Measurements from ENCODE around the gene HOXD4.
A peak's percentile ranks its signal among the peaks of the same experiment; 100 is the strongest.

HOXD4 gene

GRCh38 chr2:176172007-176172894 is 20.9 kb downstream of the HOXD4 start:
- Mint-ChIP-seq H3K4me3 (no peak overlapping the region), H3K27me3 (peaks cover 95% of the 10 kb centered on the region)

GRCh38 chr2:176172895-176173566 is 21.7 kb downstream of the HOXD4 start:
- DNase-seq = no peak
- H3K9me3 Mint-ChIP-seq = no peaks in the 10 kb centered on the region
- peaks cover 95% of the 10 kb centered on the region for H3K27me3 Mint-ChIP-seq
- no peak overlapping the region for H3K27ac Mint-ChIP-seq
- H3K4me3 Mint-ChIP-seq = no peak overlapping the region
- H3K4me1 Mint-ChIP-seq (ENCODE audit: low read depth) = peaks cover 26% of the 10 kb centered on the region
- no peaks in the 10 kb centered on the region for H3K36me3 Mint-ChIP-seq (ENCODE audit: low read depth)

More at GRCh38 chr2:176172007-176172894, 20.9 kb downstream of the HOXD4 start:
- peak; percentile 32 for DNase-seq
- Mint-ChIP-seq H3K27ac (no peak overlapping the region), H3K36me3 (ENCODE audit: low read depth) (no peaks in the 10 kb centered on the region), H3K4me1 (ENCODE audit: low read depth) (peaks cover 24% of the 10 kb centered on the region), H3K9me3 (no peaks in the 10 kb centered on the region)

DNA sequence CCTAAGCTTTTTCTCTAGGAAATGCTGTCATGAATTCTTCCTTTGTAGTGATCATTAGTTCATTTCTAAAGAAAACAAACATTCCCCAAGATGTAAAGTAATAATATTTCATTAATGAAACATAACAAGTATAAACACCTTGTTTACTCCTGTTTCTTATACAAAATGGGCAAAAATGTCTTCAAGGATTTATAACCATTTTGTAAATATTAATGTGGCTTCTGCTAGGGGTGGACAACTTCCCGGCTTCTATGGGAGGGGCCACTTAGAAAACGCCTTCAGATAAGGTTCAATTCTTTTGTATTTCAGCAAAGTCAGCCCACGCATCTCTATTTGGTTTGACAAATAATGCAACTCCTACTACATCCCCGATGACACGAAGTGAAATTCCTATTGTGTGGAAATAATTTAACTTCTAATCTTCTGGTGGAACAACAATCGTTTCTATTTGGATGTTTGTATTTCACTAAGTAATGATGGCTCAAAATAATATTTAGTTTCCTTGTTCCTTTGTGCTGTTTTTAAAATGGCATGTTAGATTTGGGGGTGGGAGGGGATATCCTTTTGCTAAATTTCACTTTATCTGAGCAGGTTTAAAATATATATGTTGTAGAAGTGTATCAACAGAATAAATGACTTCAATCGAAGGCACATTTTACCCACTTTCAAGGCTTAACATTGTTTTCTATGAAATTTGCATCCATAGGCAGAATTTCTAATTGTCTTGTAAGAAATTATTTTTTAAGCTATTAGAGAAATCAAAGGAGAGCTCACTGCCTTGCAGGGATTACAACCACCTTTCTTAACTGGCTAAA is 22.4 kb downstream of the HOXD4 start:
- H3K4me3 Mint-ChIP-seq = no peak overlapping the region
- H3K27me3 Mint-ChIP-seq = peaks cover 98% of the 10 kb centered on the region
- no peak for DNase-seq
- no peaks in the 10 kb centered on the region for H3K9me3 Mint-ChIP-seq
- no peak overlapping the region for H3K27ac Mint-ChIP-seq
- peaks cover 29% of the 10 kb centered on the region for H3K4me1 Mint-ChIP-seq (ENCODE audit: low read depth)
- no peaks in the 10 kb centered on the region for H3K36me3 Mint-ChIP-seq (ENCODE audit: low read depth)

DNA sequence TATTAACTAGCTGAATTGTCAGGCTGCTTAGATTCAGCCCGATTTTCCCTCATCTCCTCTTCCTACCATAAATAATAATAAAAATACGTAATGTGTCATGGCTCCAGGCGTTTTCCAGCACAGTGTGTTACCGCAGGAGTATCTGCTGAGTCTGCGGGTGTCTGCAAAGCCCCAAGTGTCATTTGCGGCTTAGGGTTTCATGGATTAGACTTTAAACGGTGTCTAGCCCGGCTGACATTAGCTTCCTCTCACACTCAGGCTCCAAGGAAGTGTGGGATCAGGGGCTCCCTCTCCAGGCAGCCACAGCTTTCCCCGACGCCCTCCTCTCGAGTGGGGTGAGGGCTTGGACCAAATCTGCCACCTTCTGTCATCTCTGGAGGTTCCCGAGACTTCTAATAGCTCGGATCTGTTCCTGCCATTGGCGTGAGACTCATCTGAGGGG is 23.1 kb downstream of the HOXD4 start:
- Mint-ChIP-seq H3K27me3 (peaks cover 98% of the 10 kb centered on the region), H3K4me3 (no peak overlapping the region), H3K36me3 (ENCODE audit: low read depth) (no peaks in the 10 kb centered on the region), H3K4me1 (ENCODE audit: low read depth) (peaks cover 29% of the 10 kb centered on the region), H3K9me3 (no peaks in the 10 kb centered on the region), H3K27ac (no peak overlapping the region)
- no peak for DNase-seq

DNA sequence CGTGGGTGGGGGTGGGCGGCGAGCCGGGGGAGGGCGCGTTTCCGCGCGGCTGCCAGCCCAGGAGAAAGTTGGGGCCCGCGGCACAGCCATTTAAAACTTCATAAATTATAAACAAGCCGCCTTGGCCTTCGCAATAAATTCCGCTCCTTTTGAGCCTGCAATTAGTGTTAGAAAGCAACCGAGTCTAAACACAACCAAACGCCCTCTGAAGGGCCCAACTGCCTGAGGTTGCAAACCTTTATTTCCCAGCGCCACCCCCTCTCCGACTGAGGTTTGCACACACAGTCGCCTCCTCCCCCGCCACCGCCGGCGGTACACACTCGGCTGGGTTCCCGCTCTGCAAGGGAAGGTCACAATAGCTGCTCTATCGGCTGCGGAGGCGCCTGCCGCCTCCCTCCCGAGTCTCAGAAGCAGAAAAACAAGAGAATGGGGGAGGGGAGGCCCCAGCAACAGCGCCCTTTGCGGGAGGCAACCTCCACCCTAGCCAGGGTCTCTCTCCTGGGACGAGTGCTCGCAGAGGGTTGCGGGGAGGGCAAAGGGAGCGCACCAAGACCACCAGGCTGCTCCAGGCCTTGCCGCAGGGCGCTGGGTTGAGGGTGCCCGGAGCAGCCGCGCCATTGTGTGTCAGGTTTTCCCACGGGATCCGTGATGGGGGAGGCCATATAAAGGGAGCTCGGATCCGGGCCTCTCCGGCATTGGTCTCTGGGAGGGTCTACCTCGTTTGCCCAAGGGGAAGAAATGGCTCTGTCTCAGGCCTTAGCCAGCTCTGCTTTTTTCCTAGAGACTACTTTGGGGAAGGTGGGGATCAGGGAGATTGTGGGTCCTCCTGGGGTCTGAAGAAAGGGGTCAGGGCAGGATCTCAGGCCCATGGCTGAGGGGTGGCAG is 23.7 kb downstream of the HOXD4 start:
- peak overlapping the region; percentile 33 for H3K4me3 Mint-ChIP-seq
- no peak overlapping the region for H3K27ac Mint-ChIP-seq
- H3K27me3 Mint-ChIP-seq = peaks cover 98% of the 10 kb centered on the region
- H3K9me3 Mint-ChIP-seq = no peaks in the 10 kb centered on the region
- DNase-seq = no peak
- H3K36me3 Mint-ChIP-seq (ENCODE audit: low read depth) = no peaks in the 10 kb centered on the region
- H3K4me1 Mint-ChIP-seq (ENCODE audit: low read depth) = peaks cover 29% of the 10 kb centered on the region

DNA sequence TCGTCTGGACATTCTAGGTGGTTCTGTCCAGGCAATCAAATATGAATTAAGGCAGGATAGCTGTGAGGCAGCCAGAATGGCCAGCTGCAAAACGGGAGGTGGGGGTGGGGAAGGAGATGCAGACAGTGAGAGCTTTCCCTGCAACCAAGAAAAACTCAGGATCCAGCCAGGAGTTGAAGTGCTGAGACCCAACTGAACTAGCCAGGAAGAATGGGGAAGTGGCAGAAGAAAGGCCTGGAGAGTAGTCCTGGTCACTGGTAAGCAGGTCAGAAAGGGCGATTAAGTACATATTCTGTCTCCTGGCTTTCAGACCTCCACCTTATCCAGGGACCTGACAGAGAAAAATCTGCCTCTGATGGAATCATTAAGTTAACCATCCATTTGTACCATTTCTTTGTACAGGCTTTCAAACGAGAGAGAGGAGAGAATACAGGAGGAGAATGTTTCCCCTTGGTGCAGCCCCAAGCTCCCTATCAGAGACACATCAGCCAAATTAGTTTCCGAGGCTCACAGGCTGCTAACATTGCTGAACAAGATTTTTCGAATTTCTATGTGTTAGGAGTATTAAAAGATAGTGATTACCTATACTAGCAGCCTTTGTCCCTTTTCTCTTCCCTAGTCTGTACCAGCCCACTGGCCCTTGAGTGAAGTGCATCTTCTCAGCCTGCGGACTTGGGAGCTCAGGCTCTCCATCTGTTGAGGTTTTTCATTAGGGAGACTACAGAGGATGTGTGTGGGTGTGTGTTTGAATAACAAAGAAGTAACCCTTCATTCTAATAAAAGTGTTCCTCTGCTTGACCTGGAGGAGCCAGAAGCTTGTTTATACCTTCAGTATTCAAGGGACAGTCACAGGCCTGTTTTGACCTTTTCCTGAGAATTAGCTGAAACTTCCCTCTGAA is 24.6 kb downstream of the HOXD4 start:
- Mint-ChIP-seq H3K4me3 (no peak overlapping the region), H3K27me3 (peaks cover 98% of the 10 kb centered on the region), H3K36me3 (ENCODE audit: low read depth) (no peaks in the 10 kb centered on the region), H3K4me1 (ENCODE audit: low read depth) (peaks cover 29% of the 10 kb centered on the region), H3K27ac (no peak overlapping the region), H3K9me3 (no peaks in the 10 kb centered on the region)
- no peak for DNase-seq

DNA sequence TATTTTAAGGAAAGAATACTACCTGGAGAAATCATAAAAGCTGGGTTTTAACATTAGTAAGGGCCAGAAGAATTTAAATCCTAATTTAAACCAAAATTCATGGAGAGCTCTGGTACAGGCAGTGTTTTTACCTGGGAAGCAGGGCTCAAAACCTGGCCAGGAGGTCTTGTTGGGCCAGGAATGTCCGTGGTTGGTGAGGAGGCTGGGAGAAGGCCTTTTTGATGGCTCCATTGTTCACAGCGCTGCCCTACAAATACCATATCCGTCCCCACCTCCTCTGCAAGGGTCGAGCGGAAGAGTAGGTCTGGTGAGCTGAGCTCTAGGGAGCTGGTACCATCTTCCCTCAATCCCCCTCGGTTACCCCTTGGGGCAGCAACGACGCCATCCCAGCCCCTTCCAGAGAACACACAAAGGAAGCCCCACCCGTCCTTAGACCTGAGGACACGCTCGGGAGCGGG is 26.3 kb downstream of the HOXD4 start:
- H3K9me3 Mint-ChIP-seq = no peaks in the 10 kb centered on the region
- H3K27ac Mint-ChIP-seq = no peak overlapping the region
- H3K27me3 Mint-ChIP-seq = peaks cover 93% of the 10 kb centered on the region
- no peaks in the 10 kb centered on the region for H3K36me3 Mint-ChIP-seq (ENCODE audit: low read depth)
- DNase-seq = no peak
- no peak overlapping the region for H3K4me3 Mint-ChIP-seq
- peaks cover 23% of the 10 kb centered on the region for H3K4me1 Mint-ChIP-seq (ENCODE audit: low read depth)

GRCh38 chr2:176178038-176178756 is 26.8 kb downstream of the HOXD4 start:
- Mint-ChIP-seq H3K27ac (no peak overlapping the region), H3K4me3 (peak overlapping the region; percentile 51), H3K9me3 (no peaks in the 10 kb centered on the region), H3K4me1 (ENCODE audit: low read depth) (peaks cover 21% of the 10 kb centered on the region), H3K27me3 (peaks cover 93% of the 10 kb centered on the region), H3K36me3 (ENCODE audit: low read depth) (no peaks in the 10 kb centered on the region)
- no peak for DNase-seq

GRCh38 chr2:176178757-176179295 is 27.5 kb downstream of the HOXD4 start:
- no peak for DNase-seq
- Mint-ChIP-seq H3K27me3 (peaks cover 93% of the 10 kb centered on the region), H3K36me3 (ENCODE audit: low read depth) (no peaks in the 10 kb centered on the region), H3K4me1 (ENCODE audit: low read depth) (peaks cover 16% of the 10 kb centered on the region), H3K27ac (no peak overlapping the region), H3K9me3 (no peaks in the 10 kb centered on the region), H3K4me3 (no peak overlapping the region)

DNA sequence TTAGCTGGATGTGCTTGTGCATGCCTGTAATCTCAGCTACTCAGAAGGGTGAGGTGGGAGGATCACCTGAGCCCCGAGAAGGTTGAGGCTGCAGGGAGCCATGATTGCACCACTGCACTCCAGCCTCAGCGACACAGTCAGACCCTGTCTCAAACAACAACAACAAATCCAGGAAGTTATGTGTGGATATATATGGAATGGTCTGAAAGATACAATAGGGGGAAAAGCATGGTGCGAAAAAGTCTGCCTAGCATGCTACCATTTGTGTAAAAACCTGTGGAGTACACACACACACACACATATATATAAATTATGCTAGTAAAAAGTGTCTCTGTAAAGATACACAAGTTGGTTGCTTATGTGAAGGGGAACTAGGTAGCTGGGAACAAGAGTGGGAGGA is 30.2 kb downstream of the HOXD4 start:
- Mint-ChIP-seq H3K27ac (no peak overlapping the region), H3K27me3 (peaks cover 90% of the 10 kb centered on the region), H3K4me1 (ENCODE audit: low read depth) (peaks cover 5% of the 10 kb centered on the region), H3K4me3 (no peak overlapping the region), H3K9me3 (no peaks in the 10 kb centered on the region), H3K36me3 (ENCODE audit: low read depth) (no peaks in the 10 kb centered on the region)
- no peak for DNase-seq

DNA sequence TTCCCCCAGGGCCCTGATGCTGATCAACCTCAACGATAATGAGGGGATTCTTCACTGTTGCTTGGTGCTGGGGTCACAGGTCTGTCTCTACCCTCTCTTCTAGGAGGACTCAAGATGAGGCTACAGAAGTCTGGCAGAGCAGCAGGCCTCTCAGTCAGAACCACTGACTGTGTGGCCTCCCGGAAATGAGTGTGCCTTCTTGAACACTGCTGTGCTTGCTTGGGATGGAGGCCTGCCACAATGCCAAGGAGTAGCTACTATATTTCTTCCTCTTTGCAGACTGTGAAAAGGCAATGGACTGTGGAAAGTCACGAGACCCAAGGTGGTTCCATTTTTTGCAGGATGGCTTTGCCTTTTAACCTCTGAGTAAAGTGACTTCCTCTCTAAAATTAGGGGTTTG is 31.3 kb downstream of the HOXD4 start:
- Mint-ChIP-seq H3K4me3 (no peak overlapping the region), H3K27me3 (peaks cover 90% of the 10 kb centered on the region), H3K9me3 (no peaks in the 10 kb centered on the region), H3K36me3 (ENCODE audit: low read depth) (no peaks in the 10 kb centered on the region), H3K27ac (no peak overlapping the region), H3K4me1 (ENCODE audit: low read depth) (peaks cover 10% of the 10 kb centered on the region)
- DNase-seq = no peak

GRCh38 chr2:176184749-176185148 is 33.4 kb downstream of the HOXD4 start:
- Mint-ChIP-seq H3K27me3 (peaks cover 83% of the 10 kb centered on the region), H3K27ac (no peak overlapping the region), H3K4me1 (ENCODE audit: low read depth) (peaks cover 18% of the 10 kb centered on the region), H3K9me3 (no peaks in the 10 kb centered on the region), H3K36me3 (ENCODE audit: low read depth) (no peaks in the 10 kb centered on the region), H3K4me3 (no peak overlapping the region)
- DNase-seq = no peak

Measured in activated T-cell treated with anti-CD3 and anti-CD28 coated beads, Interleukin-2, amount 50 U/mL, for 24 hours (primary cell).